NCI-H2196 treated with DMSO at 0.1 percent for 48 hours (cell line): ENCODE data around the gene SMG9.
"Not testable (repeated sequence)": the region's sequence is repeated elsewhere in the genome, so short reads cannot be mapped to it uniquely, and the experiment has no call there.

ENCODE experiments used
- DNase-seq: peaks from one replicate; lab custom pipeline; 2025; ENCODE audit not compliant: unreplicated experiment; lab: John Stamatoyannopoulos, UW

The SMG9 gene

DNA sequence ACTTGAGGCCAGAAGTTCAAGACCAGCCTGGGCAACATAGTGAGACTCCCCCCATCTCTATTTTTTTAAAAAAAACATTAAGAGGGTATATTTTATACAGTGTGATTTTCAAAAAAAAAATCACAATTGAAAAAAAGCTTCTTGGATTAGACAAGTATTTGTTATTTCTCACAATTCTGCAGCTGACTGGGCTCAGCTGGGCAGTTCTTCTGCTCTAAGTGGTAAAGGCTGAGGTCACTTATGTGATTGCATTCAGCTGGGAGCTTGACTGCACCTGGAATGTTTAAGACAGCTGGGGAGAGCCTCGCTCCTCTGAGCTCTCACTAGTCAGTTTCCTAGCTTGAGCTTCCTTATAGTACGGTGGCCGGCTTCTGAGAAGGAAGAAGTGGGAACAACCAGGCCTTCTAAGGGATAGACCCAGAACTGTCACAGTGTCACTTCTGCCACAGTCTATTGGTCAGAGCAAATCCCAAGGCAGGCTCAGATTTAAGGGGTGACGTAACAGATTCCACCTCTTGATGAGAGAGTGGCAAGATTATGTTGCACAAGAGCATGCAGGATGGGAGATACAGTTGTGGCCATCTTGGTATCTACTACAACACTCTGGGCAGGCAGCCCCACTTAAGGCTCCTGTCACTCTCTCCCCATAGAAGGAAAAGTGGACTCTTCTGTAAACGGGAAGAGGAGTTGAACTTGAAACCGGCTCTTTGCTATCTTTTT is 58.6 kb downstream of the SMG9 start:
- no peak for DNase-seq

GRCh38 chr19:43694553-43694952 is 60.2 kb downstream of the SMG9 start:
- DNase-seq = no peak

GRCh38 chr19:43692877-43693276 is 61.9 kb downstream of the SMG9 start:
- DNase-seq = no peak

DNA sequence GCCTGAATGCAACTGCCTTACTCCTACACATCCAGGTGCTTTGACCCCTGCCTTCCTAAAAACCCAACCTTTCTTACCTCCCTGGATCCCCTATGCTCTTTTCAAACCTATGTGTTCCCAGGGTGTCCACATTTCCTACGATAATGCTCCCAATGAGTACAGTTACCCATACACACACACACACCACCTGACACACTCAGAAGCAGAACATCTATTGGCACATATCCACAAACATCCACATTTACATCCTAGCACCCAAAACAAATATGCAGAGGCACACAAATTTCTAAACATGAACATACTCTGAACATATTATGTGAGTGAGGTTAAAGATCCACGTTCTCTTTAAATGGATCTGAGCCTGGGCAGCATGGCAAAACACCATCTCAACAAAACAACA is 62.4 kb downstream of the SMG9 start:
- DNase-seq = no peak

- DNase-seq = no peak
Measured at GRCh38 chr19:43691755-43692154, 63.0 kb downstream of the SMG9 start.

DNA sequence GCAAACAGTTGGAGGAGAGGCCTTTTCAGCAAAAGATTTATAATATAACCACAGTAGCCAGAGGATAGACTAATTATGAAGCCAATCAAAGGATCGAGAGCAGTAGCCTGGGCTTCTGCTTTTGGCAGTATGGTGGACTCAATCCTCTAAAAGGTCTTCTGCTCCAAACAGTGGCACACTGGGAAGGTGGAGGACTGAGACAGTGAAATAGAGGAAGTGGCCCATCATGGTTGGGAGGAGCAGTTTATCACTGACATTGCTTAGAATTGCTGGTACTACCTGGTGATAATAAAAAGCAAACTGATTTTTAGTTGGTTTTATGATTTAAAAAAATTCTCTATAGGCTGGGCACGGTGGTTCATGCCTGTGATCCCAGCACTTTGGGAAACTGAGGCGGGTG is 63.9 kb downstream of the SMG9 start:
- DNase-seq = no peak

- DNase-seq = no peak
Measured at GRCh38 chr19:43690444-43690843, 64.3 kb downstream of the SMG9 start.

DNA sequence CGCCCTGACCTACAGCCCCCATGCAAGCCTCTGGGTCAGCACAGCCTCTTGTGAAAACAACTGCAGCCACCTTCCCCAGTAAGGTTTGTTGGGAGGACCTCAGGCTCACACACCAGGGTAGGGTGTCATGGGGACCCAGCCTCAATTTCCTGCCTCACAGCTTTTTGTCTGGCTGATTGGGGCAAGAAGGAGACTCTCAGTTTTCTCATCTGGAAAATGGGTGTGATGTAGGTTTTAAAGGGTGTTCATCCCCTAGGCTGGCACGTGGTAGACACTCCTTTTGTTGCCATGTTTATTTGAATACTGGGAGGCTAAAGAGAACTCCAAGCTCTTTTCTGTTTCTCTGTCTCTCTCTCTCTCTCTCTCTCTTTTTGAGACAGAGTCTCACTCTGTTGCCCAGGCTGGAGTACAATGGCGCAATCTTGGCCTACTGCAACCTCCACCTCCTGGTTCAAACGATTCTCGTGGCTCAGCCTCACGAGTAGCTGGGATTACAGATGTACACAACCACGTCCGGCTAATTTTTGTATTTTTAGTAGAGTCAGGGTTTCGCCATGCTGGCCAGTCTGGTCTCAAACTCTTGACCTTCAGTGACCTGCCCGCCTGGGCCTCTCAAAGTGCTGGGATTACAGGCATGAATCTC is 66.6 kb downstream of the SMG9 start:
- DNase-seq = no peak

GRCh38 chr19:43687660-43687997 is 67.1 kb downstream of the SMG9 start:
- no peak for DNase-seq

GRCh38 chr19:43684326-43684725 is 70.4 kb downstream of the SMG9 start:
- no peak for DNase-seq

DNA sequence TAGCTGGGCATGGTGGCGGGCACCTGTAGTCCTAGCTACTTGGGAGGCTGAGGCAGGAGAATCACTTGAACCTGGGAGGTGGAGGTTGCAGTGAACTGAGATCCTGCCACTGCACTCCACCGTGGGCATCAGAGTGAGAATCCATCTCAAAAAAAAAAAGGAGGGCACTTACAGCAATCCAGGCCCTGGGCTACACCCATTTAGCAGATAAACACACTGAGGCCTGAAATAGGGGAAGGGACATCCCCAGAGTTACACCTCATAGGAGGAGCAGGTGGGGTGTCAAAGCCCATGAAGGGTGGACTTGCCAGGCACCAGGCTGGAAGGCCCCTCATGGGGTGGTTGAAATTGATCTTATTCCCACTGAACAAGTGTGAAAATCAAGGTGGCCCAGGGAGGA is 70.9 kb downstream of the SMG9 start:
- no peak for DNase-seq

DNA sequence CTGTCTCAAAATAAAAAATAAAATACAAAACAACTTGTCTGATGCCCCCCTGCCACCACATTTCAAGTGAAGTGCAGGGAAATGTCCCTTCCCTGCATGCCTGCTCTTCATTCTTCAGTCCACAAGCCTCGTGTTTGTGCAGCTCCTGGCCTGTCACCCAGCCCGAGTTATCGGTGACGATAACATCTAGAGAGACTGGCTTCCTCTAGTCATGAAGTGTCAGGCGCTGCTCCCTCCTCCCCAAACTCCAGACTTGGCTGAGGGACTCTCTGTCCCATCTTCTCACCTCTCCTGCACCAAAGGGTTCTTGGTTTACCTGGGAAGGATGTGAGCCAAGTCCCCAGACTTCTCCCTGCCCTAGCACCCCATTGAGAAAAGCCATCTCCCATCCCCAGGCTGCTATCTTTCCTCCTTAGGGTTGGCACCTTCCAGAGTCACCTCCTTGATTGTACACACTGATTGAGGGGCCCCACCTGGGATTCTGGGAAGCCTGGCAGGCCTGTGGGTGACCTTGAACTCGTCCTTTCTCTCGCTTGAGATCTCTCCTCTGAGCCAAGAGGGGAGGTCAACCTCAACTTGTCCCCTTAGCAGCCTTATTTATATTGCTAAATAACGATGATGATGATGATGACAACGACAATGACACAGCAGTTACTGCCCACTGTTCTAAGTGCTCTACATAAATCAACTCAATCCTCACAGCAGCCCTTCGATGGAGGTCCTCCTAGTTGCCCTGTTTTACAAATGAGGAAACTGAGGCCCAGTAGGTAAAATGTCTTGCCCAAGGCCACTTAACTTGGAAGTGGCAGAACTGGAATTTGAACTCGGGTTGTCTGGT is 71.7 kb downstream of the SMG9 start:
- no peak for DNase-seq

DNA sequence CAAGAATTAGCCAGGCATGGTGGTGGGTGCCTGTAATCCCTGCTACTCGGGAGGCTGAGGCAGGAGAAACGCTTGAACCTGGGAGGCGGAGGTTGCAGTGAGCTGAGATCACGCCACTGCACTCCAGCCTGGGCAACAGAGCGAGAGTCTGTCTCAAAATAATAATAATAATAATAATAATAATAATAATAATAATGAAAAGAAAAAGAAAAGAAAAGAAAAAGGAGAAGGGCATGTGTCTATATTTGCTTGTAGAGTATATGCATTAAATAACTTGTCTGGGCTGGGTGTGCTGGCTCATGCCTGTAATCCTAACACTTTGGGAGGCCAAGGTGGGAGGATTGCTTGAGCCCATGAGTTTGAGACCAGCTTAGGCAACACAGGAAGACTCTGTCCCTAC is 72.5 kb downstream of the SMG9 start:
- not testable (repeated sequence) for DNase-seq

DNA sequence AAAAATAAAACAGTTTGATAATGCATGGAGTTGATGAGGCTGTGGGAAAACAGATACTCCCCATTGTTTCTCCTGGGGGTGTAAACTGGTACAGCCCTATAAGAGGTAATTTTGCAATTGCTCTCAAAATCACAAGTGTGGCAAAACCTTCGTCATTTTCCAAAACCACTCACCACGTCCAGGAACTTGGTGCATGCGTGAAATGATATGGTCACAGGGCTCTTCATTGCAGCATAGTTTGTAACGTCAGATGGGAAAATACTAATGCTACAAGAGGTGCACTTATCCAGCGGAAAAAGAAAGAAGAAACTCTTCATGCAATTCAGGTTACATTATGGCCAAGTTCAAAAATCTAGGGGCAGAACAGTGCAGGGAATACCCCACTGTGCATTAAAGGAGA is 72.9 kb downstream of the SMG9 start:
- no peak for DNase-seq

GRCh38 chr19:43678512-43679261 is 76.1 kb downstream of the SMG9 start:
- DNase-seq = no peak
